GM18520 (cell line): ENCODE measurements around the gene KASH5.

ENCODE experiments used
- ATAC-seq: cut with Tn5 transposase; IDR thresholded peaks from one replicate; pipeline ENCODE4 v1.9.1; 2021; ENCODE audit not compliant: unreplicated experiment

Gene KASH5

DNA sequence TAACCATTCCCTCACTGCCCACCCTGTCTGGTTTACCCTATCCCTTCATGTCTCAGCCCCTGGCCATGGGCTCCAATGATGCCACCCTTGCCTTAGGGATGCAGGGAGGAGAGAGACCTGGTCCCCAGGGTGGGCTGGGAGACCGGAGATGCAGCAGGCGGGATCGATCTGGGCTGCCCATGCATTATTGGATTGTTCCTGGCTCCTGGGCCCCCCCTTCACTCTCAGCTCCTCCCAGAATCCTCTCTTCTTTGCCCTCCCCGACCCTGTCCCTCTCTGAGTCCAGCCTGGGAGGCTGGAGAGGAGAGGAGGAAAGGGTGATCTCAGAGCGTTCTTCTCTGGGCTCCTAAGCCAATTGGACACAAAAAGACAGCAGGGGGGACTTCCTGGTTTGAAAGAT lies 5.8 kb downstream of the KASH5 start:
- no peak for ATAC-seq

DNA sequence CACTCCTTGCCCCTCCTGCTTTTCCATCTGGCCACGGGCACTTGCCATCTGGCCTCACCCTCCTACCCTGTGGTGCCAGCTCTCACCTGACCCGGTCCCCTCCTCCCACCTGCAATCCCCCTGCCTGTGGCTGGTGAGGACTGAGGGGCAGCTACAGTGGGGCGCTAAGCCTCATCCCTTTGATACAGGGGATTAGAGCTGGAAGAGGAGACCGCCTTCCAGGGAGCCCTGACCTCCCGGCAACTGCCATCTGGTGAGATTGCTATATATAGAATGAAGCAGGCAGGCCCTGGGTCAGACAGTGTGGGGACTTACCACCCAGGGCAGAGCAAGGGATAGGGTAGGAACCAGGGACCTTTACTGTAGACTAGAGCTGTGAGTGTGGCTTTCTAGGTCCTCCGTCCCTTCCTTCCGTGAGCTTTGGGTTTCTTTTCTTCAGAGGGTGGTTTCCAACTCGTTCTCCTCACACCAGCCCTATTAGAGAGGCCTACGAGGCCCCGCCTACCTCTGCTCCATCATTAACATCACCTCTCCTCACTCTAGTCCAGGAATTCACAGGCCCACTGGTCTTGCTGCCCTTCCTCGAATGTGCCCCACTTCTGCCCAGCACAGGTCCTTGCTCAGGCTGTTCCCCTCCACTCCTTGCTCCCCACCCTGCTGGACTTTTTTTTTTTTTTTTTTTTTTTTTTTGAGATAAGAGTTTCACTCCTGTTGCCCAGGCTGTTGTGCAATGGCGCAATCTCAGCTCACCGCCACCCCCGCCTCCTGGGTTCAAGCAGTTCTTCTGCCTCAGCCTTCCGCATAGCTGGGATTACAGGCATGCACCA lies 7.7 kb downstream of the KASH5 start:
- no peak for ATAC-seq

DNA sequence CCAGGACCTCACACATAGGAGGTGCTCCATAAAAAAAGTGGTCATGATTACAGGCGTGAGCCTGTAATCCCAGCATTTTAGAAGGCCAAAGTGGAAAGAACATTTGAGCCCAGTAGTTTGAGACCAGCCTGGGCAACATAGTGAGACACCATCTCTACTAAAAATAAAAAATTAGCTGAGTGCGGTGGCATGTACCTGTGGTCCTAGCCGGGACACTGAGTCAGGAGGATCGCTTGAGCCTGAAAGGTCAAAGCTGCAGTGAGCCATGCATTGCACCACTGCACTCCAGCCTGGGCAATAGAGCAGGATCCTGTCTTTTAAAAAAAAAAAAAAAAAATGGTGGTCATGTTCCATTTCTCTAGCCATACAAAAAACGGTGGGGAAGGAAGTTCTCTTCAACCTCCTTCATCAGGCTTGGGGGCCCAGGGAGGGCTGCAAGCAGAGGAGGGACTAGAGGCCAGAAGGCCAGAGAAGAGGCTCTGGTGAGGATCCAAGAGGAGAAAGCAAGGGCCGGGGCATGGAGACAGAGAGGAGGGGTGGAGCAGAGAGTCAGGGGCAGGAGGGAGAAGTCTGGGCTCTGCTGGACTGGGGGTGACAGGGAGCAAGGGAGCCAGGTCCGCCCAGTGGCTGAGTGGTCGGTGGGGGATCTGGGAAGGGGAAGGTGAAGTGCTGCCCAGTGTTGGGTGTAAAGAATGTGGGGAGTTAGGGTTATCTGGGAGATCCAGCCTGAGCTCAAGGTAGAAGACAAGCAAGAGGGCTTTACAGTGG lies 8.9 kb downstream of the KASH5 start:
- ATAC-seq = no peak

DNA sequence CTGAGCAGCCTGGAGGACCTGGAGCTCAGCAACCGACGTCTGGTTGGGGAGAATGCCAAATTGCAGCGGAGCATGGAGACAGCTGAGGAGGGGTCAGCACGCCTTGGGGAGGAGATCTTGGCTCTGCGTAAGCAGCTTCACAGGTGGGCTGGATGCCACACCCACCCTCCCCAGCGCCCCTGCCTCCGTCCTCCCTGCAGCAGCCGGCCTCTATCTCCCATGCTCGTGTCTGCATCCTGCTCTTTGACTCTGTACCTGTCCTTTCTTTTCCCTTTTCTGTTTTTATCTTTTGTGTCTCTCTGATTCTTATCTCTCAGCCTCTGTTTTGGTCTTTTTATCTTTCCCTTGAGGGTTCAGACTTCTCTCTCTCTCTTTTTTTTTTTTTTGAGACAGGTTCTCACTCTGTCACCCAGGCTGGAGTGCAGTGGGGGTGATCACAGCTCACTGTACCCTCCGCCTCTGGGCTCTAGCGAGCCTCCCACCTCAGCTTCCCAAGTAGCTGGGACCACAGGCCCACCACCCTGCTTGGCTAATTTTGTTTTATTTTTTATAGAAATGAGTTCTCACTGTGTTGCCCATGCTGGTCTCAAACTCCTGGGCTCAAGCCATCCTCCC lies 10.1 kb downstream of the KASH5 start:
- ATAC-seq = no peak

DNA sequence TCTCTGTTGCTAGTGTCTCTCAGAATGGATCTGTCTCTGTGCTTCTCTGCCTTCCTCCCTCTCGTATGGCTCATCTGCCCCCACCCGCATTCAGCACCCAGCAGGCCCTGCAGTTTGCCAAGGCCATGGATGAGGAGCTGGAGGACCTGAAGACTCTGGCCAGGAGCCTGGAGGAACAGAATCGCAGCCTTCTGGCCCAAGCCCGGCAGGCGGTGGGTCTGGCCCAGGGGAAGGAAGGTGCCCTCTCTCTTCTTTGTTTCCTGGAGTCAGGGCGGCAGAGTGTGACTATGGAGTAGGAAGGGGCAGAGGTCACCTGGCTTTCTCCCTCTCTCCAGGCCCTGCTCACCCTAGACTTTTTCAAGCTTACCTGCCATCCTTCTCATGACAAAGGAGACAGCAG lies 10.9 kb downstream of the KASH5 start:
- ATAC-seq = no peak

DNA sequence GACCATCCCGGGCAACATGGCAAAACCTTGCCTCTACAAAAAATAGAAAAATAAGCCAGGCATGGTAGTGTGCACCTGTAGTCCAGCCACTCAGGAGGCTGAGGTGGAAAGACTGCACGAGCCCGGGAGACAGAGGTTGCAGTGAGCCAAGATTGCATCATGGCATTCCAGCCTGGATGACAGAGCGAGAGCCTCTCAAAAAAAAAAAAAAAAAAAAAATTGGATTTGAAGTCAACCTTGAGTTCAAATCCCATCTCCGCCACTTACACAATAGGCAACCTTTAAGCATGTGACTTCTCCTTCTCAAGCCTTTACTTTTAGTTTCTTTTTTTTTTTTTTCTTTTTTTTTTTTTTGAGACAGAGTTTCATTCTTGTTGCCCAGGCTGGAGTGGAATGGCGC lies 12.0 kb downstream of the KASH5 start:
- ATAC-seq = no peak

DNA sequence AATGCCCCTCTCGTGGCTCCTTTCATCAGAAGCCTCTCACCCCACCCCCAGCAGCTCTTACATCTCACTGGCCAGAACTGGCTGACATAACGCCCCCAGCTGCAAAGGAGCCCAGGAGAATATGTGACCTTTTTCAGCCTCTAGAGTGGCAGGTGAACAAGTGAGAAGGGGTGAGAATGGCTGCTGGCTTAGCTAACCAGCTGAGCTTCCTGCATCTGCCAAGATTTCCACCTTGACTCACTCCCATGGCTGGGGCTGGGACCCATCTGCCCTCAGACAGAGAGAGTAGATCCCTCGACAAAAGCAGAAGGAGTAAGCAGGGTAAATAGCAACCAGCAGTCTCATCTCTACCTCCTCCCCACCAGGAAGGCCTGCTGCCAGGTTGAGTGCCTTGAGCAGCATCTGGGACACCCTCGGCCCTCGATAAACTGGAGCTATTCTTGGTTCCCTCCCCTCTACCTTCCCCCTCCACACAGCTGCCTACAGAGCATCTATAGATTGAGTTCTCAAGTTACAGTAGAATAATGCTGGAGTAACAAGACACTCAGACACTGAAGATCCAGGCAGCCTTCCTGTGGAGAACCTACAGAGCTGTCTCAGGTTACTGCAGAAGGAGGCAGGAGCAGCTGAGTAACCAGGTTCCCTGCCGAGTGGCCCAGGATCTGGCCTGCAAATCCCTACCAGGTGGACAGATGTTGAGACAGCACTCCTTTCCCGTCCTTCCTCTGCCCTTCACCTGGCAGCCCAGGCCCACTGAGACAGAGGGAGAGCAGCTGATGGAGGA lies 15.5 kb downstream of the KASH5 start:
- no peak for ATAC-seq

DNA sequence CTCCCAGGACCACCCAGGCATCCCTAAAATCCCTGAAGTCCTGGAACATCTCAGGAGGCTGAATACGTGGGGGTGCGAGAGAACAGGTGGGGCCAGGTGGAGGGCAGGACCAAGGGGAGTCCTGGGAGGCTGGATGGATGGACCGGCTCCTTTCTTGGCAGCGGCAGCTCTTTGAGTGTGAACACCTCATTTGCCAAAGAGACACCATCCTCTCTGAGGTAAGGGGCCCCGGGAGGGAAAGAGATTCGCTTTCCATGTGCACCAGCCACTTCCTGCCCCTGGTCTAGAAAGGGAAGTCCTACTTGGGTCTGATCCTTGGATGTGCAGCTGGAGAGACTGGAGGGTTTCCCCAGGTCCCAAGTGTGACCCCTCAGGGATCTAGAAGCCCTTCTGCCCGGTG lies 19.0 kb downstream of the KASH5 start:
- no peak for ATAC-seq

DNA sequence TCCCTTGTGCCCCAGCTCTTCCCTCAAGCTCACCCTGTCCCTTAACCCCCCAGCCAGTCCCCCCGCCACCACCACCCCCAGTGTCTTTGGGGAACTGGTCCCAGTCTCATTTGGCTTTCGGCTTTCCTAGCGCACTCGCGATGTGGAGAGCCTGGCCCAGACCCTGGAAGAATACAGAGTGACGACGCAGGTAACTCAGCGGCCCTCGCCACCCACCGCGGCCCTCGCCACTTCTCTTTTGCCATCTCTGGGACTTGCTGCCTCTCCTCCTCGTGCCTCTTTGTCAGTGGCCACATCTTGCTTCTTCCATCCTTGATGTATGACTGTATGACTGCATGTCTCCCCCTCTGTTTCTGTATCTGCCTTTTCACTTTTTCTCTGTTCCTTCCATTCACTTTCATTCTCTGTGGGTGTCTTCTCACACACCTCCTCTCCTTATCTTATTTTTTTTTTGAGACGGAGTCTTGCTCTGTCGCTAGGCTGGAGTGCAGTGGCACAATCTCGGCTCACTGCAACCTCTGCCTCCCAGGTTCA lies 19.5 kb downstream of the KASH5 start:
- ATAC-seq = no peak

DNA sequence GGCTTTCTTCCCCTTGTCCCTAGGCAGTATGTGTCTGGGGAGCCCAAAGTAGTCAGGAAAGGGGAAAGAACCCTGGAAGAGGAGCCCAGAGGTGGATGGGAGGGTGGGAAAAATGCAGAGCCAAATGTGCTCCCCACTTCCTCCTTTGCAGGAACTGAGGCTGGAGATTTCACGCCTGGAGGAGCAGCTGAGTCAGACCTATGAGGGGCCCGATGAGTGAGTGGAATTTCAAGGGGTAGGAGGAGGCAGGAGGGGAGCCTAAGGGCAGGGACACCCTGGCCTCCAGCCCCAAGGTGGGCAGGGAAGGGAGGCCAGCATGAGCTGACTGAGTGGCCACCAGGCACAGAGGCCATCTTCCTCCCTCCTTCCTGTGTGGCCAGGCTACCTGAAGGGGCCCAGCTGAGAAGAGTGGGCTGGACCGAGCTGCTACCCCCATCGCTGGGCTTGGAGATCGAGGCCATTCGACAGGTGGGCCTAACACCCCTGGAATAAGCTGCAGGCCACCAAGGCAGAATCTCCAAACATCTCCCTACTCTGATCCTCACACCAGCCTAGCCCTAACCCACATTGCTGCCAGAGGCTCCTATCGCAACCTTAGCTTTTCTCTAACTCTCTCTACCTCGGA lies 20.9 kb downstream of the KASH5 start:
- ATAC-seq = no peak

DNA sequence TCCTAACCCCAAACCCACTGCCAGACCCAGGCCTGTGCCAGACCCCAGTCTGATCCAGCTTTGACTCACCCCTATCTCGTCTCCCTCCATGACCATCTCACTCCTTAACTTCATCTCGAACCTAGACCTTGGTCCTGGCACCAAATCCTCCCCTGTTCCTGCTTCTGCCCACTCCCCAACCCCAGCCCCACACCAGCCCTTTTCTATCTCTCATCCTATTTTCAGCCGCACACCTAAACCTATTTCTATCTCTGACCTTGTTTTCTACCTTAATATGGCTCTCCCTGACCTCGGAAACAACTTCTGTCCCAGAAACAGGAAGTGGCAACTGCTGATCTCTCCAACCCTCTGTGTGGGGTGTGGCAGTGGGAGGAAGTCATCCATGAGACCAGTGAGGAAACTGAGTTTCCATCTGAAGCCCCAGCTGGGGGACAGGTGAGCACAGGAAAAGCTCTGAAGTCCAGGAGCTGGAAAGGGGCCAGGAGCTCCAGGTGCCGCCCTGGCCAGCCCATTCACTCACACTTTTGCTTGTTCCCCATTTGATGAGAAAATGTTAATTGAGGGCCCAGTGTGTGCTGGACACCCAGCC lies 21.5 kb downstream of the KASH5 start:
- ATAC-seq = no peak

DNA sequence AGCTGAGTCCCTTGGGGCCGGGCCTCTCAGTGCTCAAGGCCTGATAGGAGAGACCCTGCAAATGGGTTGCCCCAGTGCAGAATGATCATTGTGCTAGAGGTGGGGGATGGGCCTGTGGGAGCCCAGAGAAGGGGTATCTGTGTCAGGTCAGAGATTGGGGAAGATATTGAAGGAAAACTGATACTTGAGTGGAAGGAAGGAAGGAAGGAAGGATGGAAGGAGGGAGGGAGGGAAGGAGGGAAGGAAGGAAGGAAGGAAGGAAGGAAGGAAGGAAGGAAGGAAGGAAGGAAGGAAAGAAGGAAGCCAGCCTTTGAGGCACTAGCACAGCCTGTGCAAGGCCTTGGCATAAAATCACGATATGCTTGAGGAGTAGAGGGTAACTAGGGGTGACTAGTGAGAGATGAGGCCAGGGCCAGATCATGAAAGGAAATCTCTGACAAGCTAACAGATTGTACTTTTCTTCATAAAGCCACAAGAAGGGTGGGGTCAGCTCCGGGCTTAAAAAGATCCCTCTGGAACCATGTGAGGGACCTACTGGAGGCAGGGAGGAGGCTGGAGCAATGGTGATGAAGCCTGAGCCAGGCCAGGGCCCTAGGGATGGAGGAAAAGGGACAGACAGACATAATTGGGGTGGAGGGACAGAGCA lies 23.8 kb downstream of the KASH5 start:
- no peak for ATAC-seq

DNA sequence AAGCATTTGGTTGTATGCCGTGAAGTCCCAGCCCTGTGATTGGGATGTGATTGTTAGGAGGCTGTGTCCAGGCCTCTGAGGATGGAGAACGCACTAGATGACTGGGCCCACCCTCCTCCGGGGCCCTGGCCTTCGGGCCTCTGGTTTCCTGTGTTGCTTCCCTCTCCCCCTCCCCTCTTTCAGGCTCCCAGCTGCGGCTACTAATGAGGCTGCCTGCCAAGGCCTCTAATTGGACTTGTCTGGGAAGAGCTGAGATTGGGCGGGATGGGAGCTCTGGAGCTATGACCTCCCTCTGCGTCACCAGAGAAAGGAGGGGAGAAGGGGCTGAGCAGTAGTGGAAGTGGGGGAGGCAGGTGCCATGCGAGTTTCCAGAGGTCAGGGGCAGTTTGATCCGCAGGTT lies 25.3 kb downstream of the KASH5 start:
- ATAC-seq = no peak

DNA sequence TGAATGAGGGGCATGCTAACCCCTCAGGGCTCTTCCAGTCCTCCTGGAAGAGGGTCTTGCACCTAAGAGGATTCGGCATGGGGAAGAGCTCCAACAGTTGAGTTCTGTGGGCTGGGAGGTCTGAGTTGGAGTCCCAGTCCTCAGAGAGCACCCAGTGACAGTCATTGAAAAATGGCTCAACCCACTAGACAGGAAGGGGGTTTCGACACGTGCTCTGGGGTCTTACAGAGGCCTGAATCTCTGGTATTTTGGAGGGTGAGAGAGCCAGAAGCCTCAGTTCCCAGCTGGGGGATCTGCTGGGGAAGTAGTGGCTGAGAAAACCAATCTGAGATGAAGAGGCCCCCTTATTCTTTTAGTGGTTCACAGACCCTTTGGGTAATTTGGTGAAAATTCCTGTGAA lies 26.2 kb downstream of the KASH5 start:
- ATAC-seq = no peak

DNA sequence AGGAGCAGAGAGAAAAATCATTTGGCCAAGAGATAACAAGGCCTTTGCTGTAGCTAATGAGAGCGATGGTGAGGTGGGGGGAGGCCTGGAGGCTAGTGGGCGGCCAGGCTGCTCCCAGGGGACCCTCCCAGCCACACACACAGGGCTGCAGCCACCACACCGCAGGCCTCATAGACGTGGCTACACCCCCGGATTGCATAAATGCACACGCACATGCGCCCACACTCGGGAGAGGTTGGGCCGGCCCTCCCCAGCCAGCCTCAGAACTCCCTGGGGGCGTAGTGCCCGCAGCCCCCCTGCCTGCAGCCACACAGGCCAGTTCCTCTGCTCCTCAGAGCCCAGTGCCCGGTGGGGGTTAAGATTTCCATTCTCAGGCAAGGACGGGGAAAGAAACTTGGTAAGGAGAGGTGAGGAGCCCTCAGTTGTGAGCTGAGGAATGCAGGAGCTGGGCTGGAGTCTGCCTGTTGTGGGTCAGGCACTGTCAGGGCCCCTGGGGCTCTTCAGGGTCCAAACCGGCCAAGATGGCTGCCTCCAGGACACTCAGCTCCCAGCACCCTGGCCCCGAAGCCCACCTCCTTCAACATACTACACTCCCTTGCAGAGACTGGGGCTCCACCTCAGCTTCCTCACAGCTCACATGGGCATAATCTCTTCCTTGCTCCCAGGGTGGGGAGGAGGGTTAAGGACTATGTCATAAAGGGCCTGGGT lies 27.2 kb downstream of the KASH5 start:
- ATAC-seq = no peak

DNA sequence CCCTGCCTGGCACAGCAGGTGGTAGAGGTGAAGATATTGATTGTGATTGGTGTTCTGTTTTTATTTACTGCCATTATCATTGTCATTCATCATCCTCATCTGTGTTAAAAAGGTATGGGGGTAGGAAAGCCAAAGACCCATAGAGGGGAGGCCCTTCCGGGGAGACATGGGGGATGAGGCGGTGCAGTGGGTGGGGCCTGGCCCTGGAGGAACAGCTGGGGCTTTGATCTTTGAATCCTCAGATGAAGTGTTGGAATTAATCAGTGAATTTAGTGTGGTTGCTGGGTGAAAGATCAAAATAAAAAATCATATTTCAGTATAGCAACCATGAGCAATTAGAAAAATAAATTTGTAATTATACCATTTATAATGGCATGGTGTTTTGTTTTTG lies 27.8 kb downstream of the KASH5 start:
- no peak for ATAC-seq

DNA sequence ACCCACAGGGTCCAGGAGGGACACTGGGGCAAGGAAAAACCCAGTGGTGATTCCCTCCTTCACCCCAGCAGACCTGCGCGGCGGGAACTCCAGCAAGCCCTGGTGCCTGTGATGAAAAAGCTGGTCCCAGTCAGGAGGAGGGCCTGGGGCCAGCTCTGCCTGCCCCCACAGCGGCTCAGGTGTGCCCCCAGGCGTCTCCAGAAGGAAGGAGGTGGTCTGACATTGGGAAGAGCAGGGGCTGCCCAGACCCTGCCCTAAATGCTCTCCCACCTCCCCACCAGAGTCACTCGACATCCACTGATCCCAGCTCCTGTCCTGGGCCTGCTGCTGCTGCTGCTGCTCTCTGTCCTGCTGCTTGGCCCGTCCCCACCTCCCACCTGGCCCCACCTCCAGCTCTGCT lies 29.0 kb downstream of the KASH5 start:
- no peak for ATAC-seq

DNA sequence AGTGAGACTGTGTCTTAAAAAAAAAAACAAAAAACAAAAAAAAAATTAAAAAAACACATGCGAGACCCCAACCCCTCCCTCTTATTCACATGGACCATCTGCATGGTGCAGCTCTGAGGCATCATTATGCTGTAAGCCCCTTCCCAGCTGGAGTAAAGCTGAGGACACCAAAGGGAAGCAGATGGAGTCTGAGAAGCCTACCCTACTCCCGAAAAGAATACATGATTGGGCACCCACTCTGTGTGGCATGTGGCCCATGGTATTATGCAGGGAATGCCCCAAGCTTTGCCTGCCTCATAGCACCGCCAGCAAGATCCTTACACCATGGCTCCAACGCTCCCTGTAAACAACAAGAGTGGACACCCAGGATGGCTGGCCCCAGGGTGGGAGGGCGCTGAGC lies 30.5 kb downstream of the KASH5 start:
- ATAC-seq = no peak

DNA sequence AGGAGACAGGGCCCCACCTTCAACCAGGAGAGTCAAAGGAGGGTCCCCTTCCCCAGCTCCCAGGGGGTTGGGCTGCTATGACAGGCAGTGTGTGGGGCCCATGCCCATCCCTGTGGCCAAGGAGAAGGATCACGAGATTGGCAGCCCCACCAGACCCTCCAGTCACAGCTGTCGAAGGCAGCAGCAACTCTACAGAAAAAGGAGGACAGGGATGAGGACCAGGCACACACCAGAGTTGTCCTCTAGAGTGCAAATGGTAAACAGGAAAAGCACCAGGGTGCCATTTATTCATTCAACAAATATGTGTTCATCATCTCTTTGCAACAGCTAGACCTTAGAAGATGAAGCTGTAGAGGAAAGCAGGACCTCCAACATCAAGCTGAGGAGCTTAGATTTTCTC lies 31.1 kb downstream of the KASH5 start:
- ATAC-seq = no peak
